AG04450 (cell line): ENCODE data around the gene SCN10A. TPM values are rescaled to one million over a fixed set of nuclear protein-coding genes. Genes with fewer than 3 reads are reported as not detected.

Experiments used
- CTCF ChIA-PET: fragments of 300-600, 350-600 bp; formaldehyde crosslinking; extraction: SDS; loops from one replicate; lab custom pipeline; 2022; ENCODE audit warnings: antibody characterized with exemption, inconsistent platforms; lab: Charles Lee
- POLR2A ChIA-PET: fragments of 350-600 bp; formaldehyde crosslinking; extraction: SDS; loops from one replicate; lab custom pipeline; 2021; ENCODE audit warnings: antibody characterized with exemption, inconsistent platforms; lab: Yijun Ruan, JAX
- DNase-seq: peaks from one replicate; pipeline ENCODE4 v3.0.0-alpha.2; 2011; ENCODE audit warnings: low read depth, low spot score
- H3K27ac ChIP-seq: one replicate; pipeline ENCODE4 v1.5.1; 2012; ENCODE audit warnings: low read depth, low read length, control low read depth
- H3K27me3 ChIP-seq: one replicate; pipeline ENCODE4 v1.6.0; 2012; ENCODE audit warnings: low read length; ENCODE audit not compliant: control insufficient read depth, insufficient read depth
- H3K4me3 ChIP-seq: 2 replicates; pipeline ENCODE4 v1.5.1; 2011; ENCODE audit warnings: mild to moderate bottlenecking, low read depth, low read length, control low read depth
- H3K9me3 ChIP-seq: 2 replicates; pipeline ENCODE4 v1.5.1; 2012; ENCODE audit warnings: low read length; ENCODE audit not compliant: control insufficient read depth, insufficient read depth
- CTCF ChIP-seq: IDR thresholded peaks from 2 replicates; pipeline ENCODE4 v1.5.1; 2011; ENCODE audit warnings: low read depth, low read length, control low read depth, inconsistent platforms
- polyA minus RNA-seq: library from RNA; depleted of rRNA, polyadenylated mRNA; stranded (reverse); fragments of >200 nt; gene quantifications from 2 replicates; pipeline ENCODE4 v1.2.3, GENCODE V29; 2011; rRNA and poly(A)+ RNA removed
- polyA plus RNA-seq: library from polyadenylated mRNA; depleted of rRNA; stranded (reverse); fragments of >200 nt; gene quantifications from 2 replicates; pipeline ENCODE4 v1.2.3, GENCODE V29; 2011; rRNA removed

The SCN10A gene
- polyA plus RNA-seq: not detected in 2 replicates
- polyA minus RNA-seq: not detected in 2 replicates

- peaks cover 9% of the 10 kb centered on the region for H3K27me3 ChIP-seq
- no peak within 1 kb of the TSS for H3K4me3 ChIP-seq
- CTCF ChIA-PET: no interaction called here
- no peak within 1 kb of the TSS for H3K27ac ChIP-seq
- DNase-seq: no peak
- POLR2A ChIA-PET: interaction anchor here (0.5 kb wide), 1 partner anchor 179 kb away, joined by 6 read pairs; no protein-coding TSS in a partner anchor
- no peak for TF ChIP-seq CTCF
- no peaks in the 10 kb centered on the region for H3K9me3 ChIP-seq
Measured at GRCh38 chr3:38816026-38816425, at the start of gene SCN10A. SCN10A (minus strand) TSS chr3:38816217; CDS start chr3:38794010, 22,207 bp downstream.

- ChIA-PET POLR2A (no interaction called here), CTCF (interaction anchor here (1.3 to 2.4 kb wide), 2 partner anchors 9 to 332 kb away, joined by 5 to 18 read pairs; no protein-coding TSS in a partner anchor)
- Histone ChIP-seq H3K27me3 (no peaks in the 10 kb centered on the region), H3K4me3 (no peak overlapping the region), H3K27ac (no peak overlapping the region), H3K9me3 (no peaks in the 10 kb centered on the region)
- no peak for DNase-seq
- TF ChIP-seq CTCF: no peak
Measured at GRCh38 chr3:38853011-38853410, 37.0 kb upstream of the SCN10A start.

GRCh38 chr3:38843898-38844297 is 27.9 kb upstream of the SCN10A start:
- Histone ChIP-seq H3K9me3 (no peaks in the 10 kb centered on the region), H3K27ac (no peak overlapping the region), H3K4me3 (no peak overlapping the region), H3K27me3 (peaks cover 5% of the 10 kb centered on the region)
- CTCF ChIA-PET: interaction anchor here (0.6 to 13.6 kb wide), 47 partner anchors 9 to 713 kb away, joined by 3 to 263 read pairs (median 5); partner anchors contain the start of gene EXOG
- DNase-seq: peak; percentile 29
- TF ChIP-seq CTCF: peak; percentile 70
- POLR2A ChIA-PET: interaction anchor here (1.4 kb wide), 1 partner anchor 15 kb away, joined by 3 read pairs; no protein-coding TSS in a partner anchor

GRCh38 chr3:38842266-38842965 is 26.4 kb upstream of the SCN10A start:
- no peak for DNase-seq
- ChIA-PET POLR2A (no interaction called here), CTCF (interaction anchor here (0.7 to 13.6 kb wide), 9 partner anchors 12 to 347 kb away, joined by 3 to 263 read pairs (median 14); partner anchors contain the start of gene EXOG)
- Histone ChIP-seq H3K27ac (no peak overlapping the region), H3K4me3 (no peak overlapping the region), H3K27me3 (peaks cover 5% of the 10 kb centered on the region), H3K9me3 (no peaks in the 10 kb centered on the region)
- no peak for TF ChIP-seq CTCF

- POLR2A ChIA-PET: no interaction called here
- no peak for DNase-seq
- no peaks in the 10 kb centered on the region for H3K9me3 ChIP-seq
- H3K27me3 ChIP-seq: peaks cover 3% of the 10 kb centered on the region
- H3K4me3 ChIP-seq: no peak overlapping the region
- H3K27ac ChIP-seq: no peak overlapping the region
- TF ChIP-seq CTCF: peak; percentile 36
- CTCF ChIA-PET: interaction anchor here (0.6 to 13.6 kb wide), 6 partner anchors 12 to 344 kb away, joined by 3 to 263 read pairs (median 8); no protein-coding TSS in a partner anchor
Measured at GRCh38 chr3:38840987-38841386, 25.0 kb upstream of the SCN10A start.
